AG20443 (cell line): ENCODE results near the gene NRXN3.

Source experiments
- DNase-seq: peaks from one replicate; pipeline ENCODE4 v3.0.0; 2012; ENCODE audit warnings: low spot score, mixed read lengths

NRXN3 gene

DNA sequence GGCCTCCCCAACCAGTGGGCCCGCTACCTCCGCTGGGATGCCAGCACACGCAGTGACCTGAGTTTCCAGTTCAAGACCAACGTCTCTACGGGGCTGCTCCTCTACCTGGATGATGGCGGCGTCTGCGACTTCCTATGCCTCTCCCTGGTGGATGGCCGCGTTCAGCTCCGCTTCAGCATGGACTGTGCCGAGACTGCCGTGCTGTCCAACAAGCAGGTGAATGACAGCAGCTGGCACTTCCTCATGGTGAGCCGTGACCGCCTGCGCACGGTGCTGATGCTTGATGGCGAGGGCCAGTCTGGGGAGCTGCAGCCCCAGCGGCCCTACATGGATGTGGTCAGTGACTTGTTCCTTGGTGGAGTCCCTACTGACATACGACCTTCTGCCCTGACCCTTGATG lies 73.0 kb downstream of the NRXN3 start:
- no peak for DNase-seq

DNA sequence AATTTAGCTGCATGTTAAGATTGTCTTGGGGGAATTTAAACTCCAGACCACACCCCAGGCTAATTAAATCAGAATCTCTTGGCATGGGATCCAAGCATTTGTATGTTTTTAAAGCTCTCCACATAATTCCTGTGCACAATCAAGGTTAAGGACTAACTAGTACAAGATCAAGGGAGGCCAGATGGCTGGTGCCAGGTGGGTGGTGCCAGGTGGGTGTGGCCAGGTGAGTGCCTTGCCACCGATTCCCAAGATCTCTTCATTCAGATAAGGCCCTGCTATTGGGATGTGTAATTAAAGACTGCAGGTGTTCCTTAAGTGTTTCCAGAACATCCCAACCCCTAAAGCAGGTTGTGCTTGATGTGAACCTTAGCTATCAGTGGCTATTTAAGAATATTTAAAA lies 75.1 kb downstream of the NRXN3 start:
- DNase-seq, result no peak

DNA sequence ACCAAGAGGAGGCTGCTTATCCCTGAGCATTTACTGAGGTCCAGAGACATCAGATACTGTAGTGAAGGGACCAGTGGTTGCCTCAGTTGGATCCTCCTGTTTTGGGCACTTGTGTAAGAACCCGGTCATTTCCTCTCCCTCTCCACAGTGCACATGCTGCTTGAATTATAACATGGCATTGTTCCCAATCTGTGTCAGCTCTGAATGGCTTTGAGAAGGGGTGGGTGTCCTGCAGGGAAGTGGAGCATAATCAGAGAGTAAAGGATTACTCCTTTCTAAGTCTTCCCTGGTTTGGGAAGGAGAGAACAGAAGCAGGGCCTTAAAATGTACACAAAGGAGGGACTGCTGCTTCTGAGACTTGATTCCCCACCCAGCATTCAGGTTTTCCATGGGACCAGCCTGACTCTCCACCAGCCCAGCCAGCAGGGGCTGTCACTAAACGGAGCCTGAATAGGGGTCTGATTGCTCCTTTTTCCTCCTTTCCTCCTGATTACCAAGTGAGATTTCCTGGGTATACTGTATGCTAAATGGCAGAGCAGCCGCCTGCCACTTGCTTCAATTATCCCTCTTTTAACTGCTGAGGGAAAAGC lies 78.4 kb downstream of the NRXN3 start:
- DNase-seq, result no peak

DNA sequence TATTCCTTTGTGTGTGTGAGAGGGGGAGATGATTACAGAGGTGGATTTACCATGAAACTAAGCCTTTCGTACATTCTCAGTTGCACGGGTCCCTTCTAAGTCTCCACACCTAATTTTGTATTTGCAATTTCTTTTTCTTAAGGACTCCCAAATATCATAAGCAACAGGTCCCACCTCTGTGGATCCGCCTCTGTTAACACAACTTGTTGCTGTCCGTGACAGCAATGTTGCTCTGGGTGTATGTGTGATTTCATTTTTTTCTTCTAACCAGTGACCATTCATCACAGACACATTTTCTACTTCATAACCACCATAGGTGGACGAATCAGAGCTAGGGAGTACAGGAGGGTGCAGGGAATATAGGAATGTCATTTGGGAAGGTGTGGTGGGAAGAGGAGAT lies 81.1 kb downstream of the NRXN3 start:
- no peak for DNase-seq

DNA sequence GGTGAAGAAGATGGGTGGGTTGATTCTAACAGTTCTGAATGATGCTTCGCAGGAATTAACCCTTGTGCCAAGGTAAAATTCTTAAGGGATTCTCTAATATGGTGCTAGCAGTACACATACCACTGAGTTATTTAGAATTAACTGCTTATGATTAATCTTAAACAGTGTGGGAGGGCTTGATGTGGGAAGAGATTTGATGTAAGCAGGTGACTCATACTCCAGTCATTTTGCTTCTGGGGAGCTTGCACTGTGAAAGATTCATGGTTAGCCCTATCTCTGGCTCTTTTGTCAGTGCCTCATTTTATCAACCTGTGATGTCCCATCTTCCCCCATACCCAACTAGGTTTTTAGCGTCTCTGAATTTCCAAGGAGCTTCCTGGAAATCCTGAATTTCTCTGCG lies 83.8 kb downstream of the NRXN3 start:
- no peak for DNase-seq

DNA sequence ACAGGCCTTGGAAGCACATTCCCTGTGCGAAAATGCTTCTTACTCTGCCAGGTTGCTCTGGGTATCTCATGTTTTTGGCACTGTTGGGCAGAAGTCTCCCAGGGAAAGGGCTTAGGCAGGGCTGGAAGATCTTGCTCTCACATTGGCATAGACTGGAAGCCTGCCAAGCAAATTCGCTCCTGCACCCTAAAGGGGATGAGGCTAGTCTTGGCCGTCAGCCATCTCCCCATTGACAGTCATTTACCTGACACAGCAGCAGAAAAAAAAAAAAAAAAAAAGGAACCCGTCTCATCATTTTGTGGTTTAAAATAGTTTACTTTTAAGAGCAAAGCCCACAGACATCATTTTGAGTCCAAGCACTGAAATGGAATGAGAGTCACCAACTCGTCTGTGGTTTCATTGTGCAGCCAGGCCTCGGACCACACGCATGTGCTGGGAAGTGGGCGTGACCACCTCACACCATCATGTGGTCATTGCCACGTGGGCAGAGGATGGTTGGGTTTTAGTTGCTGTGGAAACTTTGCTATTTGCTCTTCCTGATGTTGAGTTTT lies 84.8 kb downstream of the NRXN3 start:
- DNase-seq, result no peak

DNA sequence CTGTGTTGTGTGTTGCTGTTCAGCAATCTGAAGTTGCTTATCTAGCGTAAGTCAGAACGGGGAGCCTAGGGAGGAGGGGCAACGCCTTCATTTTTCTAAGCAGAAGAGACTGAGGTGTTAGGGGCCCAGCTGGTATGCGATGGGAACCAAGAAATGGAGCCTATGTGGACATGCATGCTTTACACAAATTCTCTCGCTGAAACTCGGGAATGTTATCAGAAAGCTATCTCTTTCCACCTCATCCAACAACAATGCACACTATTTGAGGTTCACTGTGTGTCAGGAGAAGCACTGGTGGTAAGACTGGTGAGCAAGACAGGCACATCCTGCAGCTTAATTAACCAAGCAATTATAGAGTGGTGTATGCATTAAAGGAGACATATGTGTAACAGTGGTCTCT lies 89.7 kb downstream of the NRXN3 start:
- no peak for DNase-seq

DNA sequence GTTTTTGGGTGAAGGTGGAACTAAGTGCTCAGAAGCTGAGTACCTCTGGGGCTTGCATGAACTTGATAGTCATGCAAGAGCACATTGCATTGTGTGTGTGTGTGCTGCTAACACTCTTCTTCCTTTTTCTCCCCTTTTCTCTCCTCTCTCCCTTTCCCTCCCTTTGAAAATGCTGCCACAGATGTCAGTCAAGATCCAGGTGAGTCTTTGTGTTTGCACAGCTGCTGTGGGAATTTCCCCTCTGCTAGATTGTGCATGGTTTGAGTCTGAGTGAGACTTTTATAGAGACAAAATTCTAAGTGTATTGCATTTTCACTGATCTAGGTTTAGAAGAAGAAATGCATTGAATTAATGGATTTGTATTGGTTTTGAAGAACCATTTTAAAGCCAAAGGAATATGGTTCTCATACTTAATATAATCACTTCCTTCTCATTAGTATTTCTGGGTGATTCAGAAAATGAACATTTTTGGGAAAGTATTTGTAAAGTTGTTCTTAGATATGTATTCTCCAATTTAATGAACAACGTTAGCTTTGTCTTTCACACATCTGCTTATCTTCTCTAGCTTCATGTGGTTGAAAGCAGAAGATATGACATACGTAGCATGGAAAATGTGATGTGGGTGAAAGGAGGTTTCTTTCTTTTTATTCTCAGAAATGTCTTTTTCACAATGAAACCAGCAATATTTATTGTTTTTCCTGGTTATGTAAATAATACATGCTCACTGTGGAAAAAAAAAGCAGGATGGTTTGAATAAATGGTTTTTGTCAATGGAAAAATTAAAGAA lies 108.5 kb downstream of the NRXN3 start:
- DNase-seq, result no peak

DNA sequence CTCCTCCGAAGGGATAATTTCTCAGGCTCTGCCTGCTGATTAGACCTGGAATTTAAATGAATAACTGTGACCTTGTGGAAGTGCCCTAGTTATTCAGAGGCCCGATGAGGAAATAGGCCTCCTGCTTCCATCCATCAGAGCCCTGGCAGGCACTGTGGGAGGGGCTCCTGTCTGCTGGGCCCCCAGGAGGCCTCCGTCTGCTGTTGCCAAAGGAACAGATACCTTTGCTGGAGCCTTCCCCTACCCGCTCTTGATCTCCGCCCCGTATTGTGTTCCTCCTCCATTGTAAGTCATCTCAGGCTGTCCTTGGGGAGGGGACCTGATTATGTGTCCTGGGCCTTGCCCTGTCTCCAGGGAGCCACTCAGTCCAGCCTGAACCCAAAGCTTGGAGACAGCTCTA lies 112.3 kb downstream of the NRXN3 start:
- no peak for DNase-seq

DNA sequence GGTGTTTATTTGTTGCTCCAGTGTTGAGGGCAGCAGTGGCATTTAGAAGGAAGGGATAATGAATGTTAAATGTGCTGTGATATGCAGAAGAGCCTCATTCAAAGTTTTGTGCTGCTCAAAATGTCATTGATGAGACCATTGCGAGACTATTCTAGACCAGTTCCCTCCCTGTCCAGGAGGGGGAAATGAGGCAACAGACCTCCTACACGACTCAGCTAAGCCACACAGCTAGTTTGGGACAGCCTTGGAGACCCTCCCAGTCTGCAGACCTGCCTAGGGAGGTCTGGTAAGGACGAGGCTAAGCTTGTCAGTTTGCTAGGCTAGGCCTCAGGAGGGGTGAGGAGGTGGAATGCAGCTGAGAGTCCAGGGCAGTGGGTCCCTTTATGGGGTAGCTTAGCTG lies 116.0 kb downstream of the NRXN3 start:
- no peak for DNase-seq

DNA sequence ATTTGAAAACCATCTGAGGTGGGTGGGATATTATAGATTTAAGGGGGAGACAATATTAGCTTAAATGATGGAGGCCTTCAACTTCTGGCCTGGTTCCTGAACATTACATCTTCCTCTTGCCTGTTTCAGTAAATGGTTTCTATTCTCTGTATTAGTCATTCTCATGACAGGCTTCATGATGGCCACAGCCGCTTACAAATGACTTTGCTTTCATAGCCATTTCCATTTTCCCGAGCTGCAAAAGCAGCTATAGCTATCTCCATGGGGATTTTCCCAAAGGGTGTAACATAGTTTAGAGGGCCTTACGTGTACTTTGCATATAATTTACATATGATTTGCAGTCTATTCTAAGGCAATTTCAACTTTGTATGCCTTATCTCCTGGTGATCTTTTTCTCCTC lies 121.8 kb downstream of the NRXN3 start:
- no peak for DNase-seq

DNA sequence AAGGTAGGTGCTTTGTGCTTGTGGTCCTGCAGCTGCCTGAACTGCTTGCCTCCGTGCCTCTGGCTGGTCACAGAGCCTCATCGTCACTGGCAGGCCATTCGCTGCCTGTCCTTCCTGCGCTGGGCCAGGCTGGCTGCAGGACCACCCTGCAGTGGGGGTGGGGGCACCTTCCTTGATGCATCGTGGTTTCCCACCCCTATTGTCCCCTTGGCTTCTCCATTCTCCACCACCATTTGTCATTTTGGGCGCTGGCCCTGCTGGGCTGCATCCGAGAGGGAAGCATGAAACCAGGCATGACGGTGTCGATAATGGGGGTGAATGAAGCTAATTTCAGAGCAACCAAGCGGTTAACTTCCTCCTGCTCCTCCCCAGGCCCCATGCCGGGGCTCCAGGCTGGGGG lies 127.7 kb downstream of the NRXN3 start:
- DNase-seq, result no peak

DNA sequence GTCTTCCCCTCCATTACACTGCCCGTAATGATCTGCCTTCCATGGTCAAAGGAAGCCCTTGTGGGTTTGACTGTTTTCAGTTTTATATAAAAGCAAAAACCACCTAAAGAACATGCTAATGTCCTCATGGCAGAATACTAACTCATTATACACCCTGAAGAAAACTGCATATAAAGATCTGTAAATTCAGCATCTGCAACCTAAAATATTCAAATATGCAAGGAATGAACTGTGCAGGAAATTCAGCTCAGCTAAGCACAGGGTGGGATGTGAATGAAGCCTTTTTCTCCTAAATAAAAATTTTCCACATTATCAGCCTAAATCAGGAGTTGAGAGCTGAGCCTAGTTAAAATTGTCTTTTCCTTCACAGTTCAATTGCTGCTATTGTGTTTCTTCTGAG lies 128.1 kb downstream of the NRXN3 start:
- no peak for DNase-seq

DNA sequence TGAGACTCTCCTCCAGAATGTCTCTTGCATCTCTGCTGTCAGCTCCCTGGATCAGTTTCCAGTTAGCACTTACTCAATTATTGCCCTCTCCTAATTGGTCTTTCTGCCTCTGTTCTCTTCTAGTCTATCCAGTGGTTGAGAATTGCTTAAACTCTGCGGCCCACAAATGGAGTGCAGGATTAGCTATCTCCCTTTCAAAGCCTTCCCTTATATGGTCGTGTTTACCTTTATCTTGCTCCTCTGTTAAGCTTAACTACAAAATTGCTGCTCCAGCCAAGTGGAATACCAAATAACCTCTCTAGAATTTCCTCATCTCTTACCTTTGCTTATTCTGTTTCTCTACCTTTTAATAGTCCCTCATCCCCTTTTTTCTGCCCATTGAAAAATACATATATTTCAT lies 132.7 kb downstream of the NRXN3 start:
- no peak for DNase-seq

DNA sequence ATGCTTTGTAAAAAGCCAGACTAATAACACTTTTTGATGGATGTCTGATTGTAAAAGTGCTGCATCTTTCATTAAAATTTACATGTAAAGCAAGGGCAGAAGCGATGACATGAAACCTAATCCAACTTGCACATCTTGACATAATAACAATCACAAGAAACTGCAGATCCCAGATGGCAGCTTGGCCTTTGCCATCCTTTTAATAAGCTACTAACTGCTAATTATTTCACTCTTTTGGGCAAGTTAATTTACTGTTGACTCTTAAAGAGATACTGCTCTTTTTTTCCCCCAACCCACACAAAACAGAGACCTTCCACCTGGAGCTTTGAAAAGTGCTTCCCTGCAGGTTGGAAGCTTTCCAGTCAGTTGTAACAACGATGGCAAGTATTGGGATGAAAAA lies 137.5 kb downstream of the NRXN3 start:
- DNase-seq, result no peak

DNA sequence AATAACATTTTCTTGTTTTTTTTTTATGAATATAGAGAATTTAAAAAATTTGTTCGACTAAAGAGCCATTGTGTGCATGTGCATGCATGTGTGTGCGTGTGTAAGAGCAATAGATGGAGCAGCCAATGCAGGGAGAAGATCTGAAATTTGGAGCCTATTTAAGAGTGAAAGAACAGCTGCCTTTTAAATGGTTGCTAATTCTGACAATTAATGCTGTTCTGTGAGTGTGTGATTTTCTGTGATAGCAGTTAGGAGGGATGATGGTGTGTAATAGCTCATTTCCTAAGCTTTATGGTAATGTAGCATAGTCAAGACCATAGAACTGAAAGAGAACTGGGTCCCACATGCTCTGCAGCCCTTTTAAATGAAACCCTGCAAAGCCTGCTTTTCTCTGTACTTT lies 137.9 kb downstream of the NRXN3 start:
- DNase-seq, result no peak

DNA sequence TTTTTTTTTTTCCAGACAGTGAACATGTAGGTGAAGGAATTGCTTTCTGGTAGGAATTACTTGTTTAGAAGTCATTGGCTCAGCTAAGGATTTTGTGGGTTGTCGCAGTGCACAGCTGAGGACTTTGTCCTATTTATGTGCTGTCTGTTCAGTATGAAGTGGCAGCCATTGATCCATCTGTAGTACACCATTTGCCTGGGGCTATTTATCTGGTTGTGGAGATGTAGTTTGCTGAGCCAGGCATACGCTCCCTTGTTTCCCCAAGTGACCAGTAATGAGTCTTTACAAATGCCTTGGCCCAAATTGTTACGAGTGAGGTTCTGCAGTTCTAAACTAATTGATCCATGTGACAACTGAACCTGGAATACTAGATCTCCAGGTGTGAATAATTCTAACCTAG lies 140.1 kb downstream of the NRXN3 start:
- DNase-seq, result no peak

DNA sequence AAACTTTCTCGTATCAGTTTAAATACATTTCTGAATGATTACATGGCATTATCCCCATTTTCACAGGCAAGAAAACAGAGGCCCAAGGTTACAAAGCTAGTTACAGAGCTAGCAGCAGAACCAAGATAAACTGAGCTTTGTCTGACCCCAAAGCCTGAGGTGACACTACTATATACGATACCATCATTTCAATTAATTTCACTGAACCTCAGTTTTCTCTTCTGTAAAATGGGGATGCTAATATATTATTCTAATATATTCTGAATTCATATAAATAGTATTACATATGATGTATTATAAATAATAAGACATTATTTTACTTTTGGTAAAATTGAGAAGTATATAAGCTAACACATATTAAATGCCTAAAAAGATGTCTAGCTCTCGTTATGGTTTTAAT lies 143.3 kb downstream of the NRXN3 start:
- no peak for DNase-seq

DNA sequence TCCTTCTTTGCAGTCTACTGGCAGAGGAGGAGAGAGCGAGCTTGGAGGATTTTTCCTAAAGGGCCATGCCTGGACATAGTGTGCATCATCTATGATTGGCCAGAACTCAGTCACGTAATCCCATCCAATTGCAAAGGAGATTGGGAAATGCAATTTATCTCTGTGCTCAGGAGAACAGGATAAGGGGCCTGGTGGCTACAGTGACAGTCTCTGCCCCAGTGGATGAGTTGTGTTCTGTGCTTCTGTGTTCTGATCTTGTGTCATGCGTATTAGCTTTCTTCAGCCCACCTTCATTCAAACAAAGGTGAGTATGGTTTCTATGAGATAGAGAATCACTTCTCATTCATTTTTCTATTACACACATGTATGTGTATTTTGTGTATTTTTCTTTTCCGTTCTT lies 144.3 kb downstream of the NRXN3 start:
- no peak for DNase-seq

DNA sequence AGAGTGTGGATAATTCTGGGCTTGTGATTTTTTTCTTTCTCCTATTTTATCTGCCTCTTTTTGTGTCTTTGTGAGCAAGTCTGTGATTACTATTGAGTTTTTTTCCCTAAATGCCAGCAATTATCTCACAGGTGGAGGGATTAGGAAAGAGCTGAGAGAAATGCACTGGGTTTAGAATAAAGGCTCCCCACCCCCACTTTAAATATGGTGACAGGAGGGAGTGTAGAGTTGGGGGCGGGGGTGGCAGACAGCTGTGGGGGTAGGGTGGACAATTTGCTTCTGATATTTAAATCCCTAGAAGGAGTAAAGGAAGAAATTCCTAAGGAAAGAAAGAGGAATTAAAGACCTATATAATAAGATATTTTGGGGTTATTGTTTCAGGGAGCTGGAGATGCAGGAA lies 145.9 kb downstream of the NRXN3 start:
- DNase-seq, result no peak

DNA sequence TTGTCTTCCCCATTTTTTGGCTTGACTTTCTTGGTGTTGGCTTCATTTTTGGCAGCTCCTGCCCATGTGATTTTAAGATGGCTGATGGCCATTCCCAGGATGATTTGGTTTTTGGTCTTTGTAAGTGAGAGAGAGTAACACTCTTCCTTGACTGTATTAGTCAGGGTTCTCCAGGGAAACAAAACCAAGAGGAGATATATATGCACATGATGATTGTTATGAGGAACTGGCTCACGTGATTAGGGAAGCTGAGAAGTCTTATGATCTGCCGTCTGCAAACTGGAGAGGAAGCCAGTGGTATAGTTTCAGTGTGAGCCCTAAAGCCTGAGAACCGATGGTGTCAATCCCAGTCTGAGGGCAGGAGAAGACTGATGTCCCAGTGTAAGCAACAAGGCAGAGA lies 146.6 kb downstream of the NRXN3 start:
- DNase-seq, result no peak

DNA sequence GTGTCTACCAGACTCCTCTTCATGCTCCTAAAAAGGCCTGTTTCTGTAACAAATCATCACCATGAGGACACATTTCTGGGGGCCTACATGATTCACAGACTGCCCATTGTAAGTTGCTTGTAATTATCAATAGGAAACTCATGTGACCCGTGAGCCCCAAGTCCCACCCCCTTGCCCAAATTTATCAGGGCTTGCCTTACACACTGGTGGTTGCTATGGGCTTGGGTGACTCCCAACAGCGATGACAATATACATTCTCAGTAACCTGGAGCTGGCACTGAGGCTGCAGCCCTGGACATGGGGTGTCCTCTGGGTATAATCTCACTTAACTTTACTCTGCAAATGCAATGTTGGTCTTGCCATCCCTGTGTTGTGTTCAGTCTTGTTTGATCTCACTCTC lies 149.2 kb downstream of the NRXN3 start:
- DNase-seq, result no peak

DNA sequence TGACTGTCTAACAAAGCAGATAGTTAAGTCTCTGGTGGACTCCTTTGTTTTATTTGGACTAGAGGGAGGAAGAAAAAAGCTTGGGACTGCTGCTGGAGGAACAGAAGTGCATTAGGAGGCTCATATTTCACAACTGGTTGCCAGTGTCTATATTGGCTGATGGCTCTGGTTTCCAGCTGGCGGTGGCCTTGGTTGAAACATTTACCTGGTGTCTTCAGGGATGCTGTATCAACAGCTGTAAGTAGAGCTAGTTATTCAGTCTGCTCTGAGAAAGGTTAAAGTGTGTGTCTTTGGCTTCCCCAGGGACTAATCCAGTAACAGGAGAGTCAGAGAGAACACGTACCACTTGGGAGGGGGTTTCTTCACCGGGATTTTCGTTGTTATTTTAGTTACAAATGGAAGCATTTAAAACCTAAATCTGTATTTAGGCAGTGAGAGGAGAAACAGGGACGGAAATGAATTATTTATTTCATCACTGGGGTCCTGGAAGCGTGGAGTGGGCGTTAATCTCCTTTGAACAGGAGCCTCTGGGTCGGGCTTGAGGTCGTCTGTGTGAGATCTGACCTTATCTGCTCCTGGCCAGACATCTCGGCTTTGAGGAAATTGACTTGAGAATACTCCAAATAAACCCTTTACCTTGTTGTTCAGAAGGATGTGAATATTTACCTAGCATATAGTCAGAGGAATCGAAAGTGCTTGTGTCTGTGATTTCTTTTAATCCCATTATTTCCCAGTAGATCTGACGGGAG lies 149.9 kb downstream of the NRXN3 start:
- no peak for DNase-seq
